Right cardiac atrium (tissue), 5 donors: Measurements from ENCODE around the gene DLX6. TPM values are rescaled to one million over a fixed set of nuclear protein-coding genes. Genes with fewer than 3 reads are reported as not detected.

Source experiments
- ATAC-seq, 2 donors: fragments of 200-7000 bp; cut with Tn5 transposase; one replicate each; pipeline versions ENCODE4 v1.8.0 to v1.9.1; 2020; ENCODE audit warnings: moderate library complexity in 2 of 2, mild to moderate bottlenecking in 1 of 2
- DNase-seq, 3 donors: peaks; one replicate each; pipeline ENCODE4 v3.0.0-alpha.2; 2020
- H3K27ac ChIP-seq: one replicate; pipeline ENCODE4 v1.5.1; 2013; ENCODE audit warnings: mild to moderate bottlenecking, low read length, control low read depth, moderate library complexity
- H3K27me3 ChIP-seq: one replicate; pipeline ENCODE4 v1.6.1; 2013; ENCODE audit not compliant: control insufficient read depth, insufficient read depth
- H3K4me1 ChIP-seq: one replicate; pipeline ENCODE4 v1.6.1; 2013; ENCODE audit warnings: low read length; ENCODE audit not compliant: control insufficient read depth, insufficient read depth
- H3K4me3 ChIP-seq: one replicate; pipeline ENCODE4 v1.5.1; 2013; ENCODE audit warnings: low read length, control low read depth
- H3K9me3 ChIP-seq: one replicate; pipeline ENCODE4 v1.6.1; 2013; ENCODE audit warnings: low read length; ENCODE audit not compliant: control insufficient read depth
- WGBS: extraction: QIAGEN DNeasy Blood & Tissue Kit; methylation state at CpG from one replicate; pipeline ENCODE4 v1.1.7; 2013; 5-methylcytosine and 5-hydroxymethylcytosine counted together
- intact Hi-C, 4 donors: fragments of 100-400 bp; cut with DNase I; formaldehyde crosslinking; loops; one replicate each; pipeline versions ENCODE4 v1.11.0 to v1.14.0; 2022 to 2023
- long read RNA-seq, 4 donors: library from polyadenylated mRNA; unstranded; transcript quantifications; one replicate each; pipeline ENCODE4 v2.0.0, GENCODE V29; 2020 to 2021
- polyA plus RNA-seq: library from polyadenylated mRNA; stranded (reverse); fragments of 200-250 nt; gene quantifications from one replicate; pipeline ENCODE4 v1.2.3, GENCODE V29; 2013
- total RNA-seq, 4 donors: library from RNA; stranded (reverse); fragmentation: NEBNext Ultra II Directional; extraction: Animal tissue kit (Norgen Biotek cat#: 25700); gene quantifications; one replicate each; pipeline ENCODE4 v1.2.1, GENCODE V29; 2021
- donor health status: healthy with polysubstance abuse.
- donor health status: DM: no; HTN: yes; CAD: no.
- donor health status: DM: no; HTN: no; CAD: no.
- donor health status: DM: no; HTN: yes; CAD: no; lungs with severe emphysema.
- donor health status: DM: yes; HTN: yes; CAD: no.

Gene DLX6
- total RNA-seq (not detected), polyA plus RNA-seq (not detected)
- long read RNA-seq, donor 1: 0 reads
- long read RNA-seq, donor 2: 0 reads
- long read RNA-seq, donor 3: 0 reads
- long read RNA-seq, donor 4: 0 reads

- peak within 1 kb of the TSS; percentile 25 for H3K4me3 ChIP-seq
- H3K27ac ChIP-seq: no peak within 1 kb of the TSS
- WGBS: 2% methylated on average over 44 of the region's 44 CpGs
- peak; percentile 46 to 65 (median 58) for DNase-seq
- no peaks in the 10 kb centered on the region for H3K9me3 ChIP-seq
- peaks cover 8% of the 10 kb centered on the region for H3K27me3 ChIP-seq
- no peaks in the 10 kb centered on the region for H3K4me1 ChIP-seq
- peak in 1 of 2 donors; percentile 59 for ATAC-seq
- intact Hi-C loops: no loop called here
These were observed at the start of gene DLX6 for GRCh38 chr7:97005183-97006054. Gene DLX6, plus strand, starts transcription at chr7:97005553. Its CDS starts 425 bp downstream, at chr7:97005978.

- Histone ChIP-seq H3K4me3 (no peak overlapping the region), H3K9me3 (no peaks in the 10 kb centered on the region), H3K27ac (no peak overlapping the region), H3K4me1 (no peaks in the 10 kb centered on the region), H3K27me3 (peaks cover under 1% of the 10 kb centered on the region)
- no peak for DNase-seq
- ATAC-seq: no peak
- intact Hi-C loops: no loop called here
These were observed 46.2 kb upstream of the DLX6 start for GRCh38 chr7:96959135-96959534.

GRCh38 chr7:96962221-96962885 lies 43.0 kb upstream of the DLX6 start:
- no peak for ATAC-seq
- DNase-seq: no peak
- Histone ChIP-seq H3K27ac (no peak overlapping the region), H3K4me1 (no peaks in the 10 kb centered on the region), H3K27me3 (peaks cover 3% of the 10 kb centered on the region), H3K9me3 (no peaks in the 10 kb centered on the region), H3K4me3 (no peak overlapping the region)
- intact Hi-C loops: no loop called here
- 73% methylated on average over 9 of the region's 9 CpGs for WGBS

- intact Hi-C loops: no loop called here
- H3K27me3 ChIP-seq: peaks cover 3% of the 10 kb centered on the region
- no peaks in the 10 kb centered on the region for H3K4me1 ChIP-seq
- DNase-seq: no peak
- no peak for ATAC-seq
- 71% methylated on average over 2 of the region's 2 CpGs for WGBS
- no peak overlapping the region for H3K4me3 ChIP-seq
- no peaks in the 10 kb centered on the region for H3K9me3 ChIP-seq
- H3K27ac ChIP-seq: no peak overlapping the region
These were observed 36.4 kb upstream of the DLX6 start for GRCh38 chr7:96968981-96969380.

GRCh38 chr7:96970739-96971138 lies 34.6 kb upstream of the DLX6 start:
- Histone ChIP-seq H3K27me3 (no peaks in the 10 kb centered on the region), H3K4me1 (no peaks in the 10 kb centered on the region), H3K27ac (no peak overlapping the region), H3K4me3 (no peak overlapping the region), H3K9me3 (no peaks in the 10 kb centered on the region)
- intact Hi-C loops: no loop called here
- ATAC-seq (no peak), DNase-seq (no peak)

- DNase-seq: no peak
- no peaks in the 10 kb centered on the region for H3K4me1 ChIP-seq
- intact Hi-C loops: no loop called here
- H3K9me3 ChIP-seq: no peaks in the 10 kb centered on the region
- H3K27me3 ChIP-seq: peaks cover 3% of the 10 kb centered on the region
- no peak overlapping the region for H3K4me3 ChIP-seq
- 52% methylated on average over 2 of the region's 2 CpGs for WGBS
- ATAC-seq: no peak
- no peak overlapping the region for H3K27ac ChIP-seq
These were observed 31.4 kb upstream of the DLX6 start for GRCh38 chr7:96973986-96974385.

GRCh38 chr7:96976106-96976505 lies 29.2 kb upstream of the DLX6 start:
- no peak overlapping the region for H3K27ac ChIP-seq
- H3K4me1 ChIP-seq: no peaks in the 10 kb centered on the region
- H3K4me3 ChIP-seq: no peak overlapping the region
- WGBS: 46% methylated on average over 2 of the region's 2 CpGs
- intact Hi-C loops: no loop called here
- no peaks in the 10 kb centered on the region for H3K9me3 ChIP-seq
- DNase-seq: no peak
- H3K27me3 ChIP-seq: peaks cover 3% of the 10 kb centered on the region
- ATAC-seq: no peak

- H3K4me3 ChIP-seq: no peak overlapping the region
- no peak for ATAC-seq
- no peaks in the 10 kb centered on the region for H3K4me1 ChIP-seq
- H3K9me3 ChIP-seq: no peaks in the 10 kb centered on the region
- intact Hi-C loops: no loop called here
- peaks cover 3% of the 10 kb centered on the region for H3K27me3 ChIP-seq
- no peak overlapping the region for H3K27ac ChIP-seq
- no peak for DNase-seq
These were observed 27.9 kb upstream of the DLX6 start for GRCh38 chr7:96977445-96977844.

- no peaks in the 10 kb centered on the region for H3K4me1 ChIP-seq
- no peak for ATAC-seq
- no peaks in the 10 kb centered on the region for H3K9me3 ChIP-seq
- H3K27ac ChIP-seq: no peak overlapping the region
- 80% methylated on average over 2 of the region's 2 CpGs for WGBS
- H3K4me3 ChIP-seq: no peak overlapping the region
- intact Hi-C loops: no loop called here
- H3K27me3 ChIP-seq: peaks cover 3% of the 10 kb centered on the region
- DNase-seq: no peak
These were observed 25.6 kb upstream of the DLX6 start for GRCh38 chr7:96979551-96980276.

GRCh38 chr7:96982586-96982985 lies 22.8 kb upstream of the DLX6 start:
- intact Hi-C loops: no loop called here
- WGBS: 94% methylated on average over 1 of the region's 1 CpG
- peaks cover 6% of the 10 kb centered on the region for H3K27me3 ChIP-seq

GRCh38 chr7:96985992-96986391 lies 19.4 kb upstream of the DLX6 start:
- no peak for DNase-seq
- H3K4me3 ChIP-seq: no peak overlapping the region
- peaks cover 1% of the 10 kb centered on the region for H3K4me1 ChIP-seq
- intact Hi-C loops: no loop called here
- H3K27me3 ChIP-seq: peaks cover 5% of the 10 kb centered on the region
- 39% methylated on average over 1 of the region's 1 CpG for WGBS
- H3K9me3 ChIP-seq: no peaks in the 10 kb centered on the region
- ATAC-seq: no peak
- H3K27ac ChIP-seq: no peak overlapping the region

More at GRCh38 chr7:96982586-96982985, 22.8 kb upstream of the DLX6 start:
- Histone ChIP-seq H3K9me3 (no peaks in the 10 kb centered on the region), H3K4me3 (no peak overlapping the region), H3K27ac (no peak overlapping the region), H3K4me1 (no peaks in the 10 kb centered on the region)
- DNase-seq (no peak), ATAC-seq (no peak)
